H1 (cell line): ENCODE data around the gene RIIAD1.

Source experiments
- BRCA1 ChIP-seq: IDR thresholded peaks from 2 replicates; pipeline ENCODE4 v1.6.1; 2012; ENCODE audit warnings: low read depth, low read length, improper control_type of control experiment
- CTCF ChIP-seq, 3 experiments: IDR thresholded peaks; 1 replicate in 2 of 3; 2 replicates in 1 of 3; pipeline versions ENCODE4 v1.5.1 to v1.6.1; 2011; ENCODE audit warnings: low read length in 3 of 3, mild to moderate bottlenecking in 3 of 3, inconsistent platforms in 2 of 3, low read depth in 1 of 3, moderate library complexity in 1 of 3; ENCODE audit not compliant: insufficient read depth in 1 of 3; ENCODE audit errors: control extremely low read depth in 1 of 3
- EP300 ChIP-seq, 2 experiments: IDR thresholded peaks; 1 replicate in 1 of 2; 2 replicates in 1 of 2; pipeline ENCODE4 v1.6.1; 2011 to 2012; ENCODE audit warnings: low read depth in 2 of 2, low read length in 2 of 2, mild to moderate bottlenecking in 2 of 2, borderline replicate concordance in 1 of 2, inconsistent platforms in 1 of 2, moderate library complexity in 1 of 2
- FOSL1 ChIP-seq: IDR thresholded peaks from 2 replicates; pipeline ENCODE4 v1.6.1; 2011; ENCODE audit warnings: mild to moderate bottlenecking, low read depth, low read length, moderate library complexity; ENCODE audit not compliant: insufficient read depth
- HDAC2 ChIP-seq, 2 experiments: fragments of 300-600 bp in 1 of 2; sonication (generic) in 1 of 2; IDR thresholded peaks; 2 replicates each; pipeline ENCODE4 v1.6.1; 2011 to 2012; ENCODE audit warnings: low read depth in 2 of 2, low read length in 2 of 2, mild to moderate bottlenecking in 2 of 2, moderate library complexity in 2 of 2, borderline replicate concordance in 1 of 2, inconsistent platforms in 1 of 2
- KDM1A ChIP-seq: fragments of 200-600, 300-600 bp; sonication (generic); IDR thresholded peaks from 2 replicates; pipeline ENCODE4 v1.7.1; 2016; ENCODE audit warnings: mild to moderate bottlenecking, low read length, borderline replicate concordance
- POLR2A ChIP-seq, 2 experiments: IDR thresholded peaks; 1 replicate in 1 of 2; 2 replicates in 1 of 2; pipeline ENCODE4 v1.6.1; 2011; ENCODE audit warnings: low read depth in 2 of 2, low read length in 2 of 2, mild to moderate bottlenecking in 2 of 2; ENCODE audit errors: control extremely low read depth in 1 of 2
- POU5F1 ChIP-seq: IDR thresholded peaks from 2 replicates; pipeline ENCODE4 v1.6.1; 2011; ENCODE audit warnings: low read depth, mild to moderate bottlenecking, low read length, moderate library complexity
- SP1 ChIP-seq: IDR thresholded peaks from 2 replicates; pipeline ENCODE4 v1.6.1; 2011; ENCODE audit warnings: low read depth, low read length
- TF ChIP-seq, protein P1 (sequence below): IDR thresholded peaks from 2 replicates; pipeline ENCODE4 v1.6.1; 2012; ENCODE audit warnings: inconsistent platforms
- TF ChIP-seq, protein P2 (sequence below): IDR thresholded peaks from 2 replicates; pipeline ENCODE4 v1.6.1; 2012; ENCODE audit warnings: low read length, inconsistent platforms

DNA sequence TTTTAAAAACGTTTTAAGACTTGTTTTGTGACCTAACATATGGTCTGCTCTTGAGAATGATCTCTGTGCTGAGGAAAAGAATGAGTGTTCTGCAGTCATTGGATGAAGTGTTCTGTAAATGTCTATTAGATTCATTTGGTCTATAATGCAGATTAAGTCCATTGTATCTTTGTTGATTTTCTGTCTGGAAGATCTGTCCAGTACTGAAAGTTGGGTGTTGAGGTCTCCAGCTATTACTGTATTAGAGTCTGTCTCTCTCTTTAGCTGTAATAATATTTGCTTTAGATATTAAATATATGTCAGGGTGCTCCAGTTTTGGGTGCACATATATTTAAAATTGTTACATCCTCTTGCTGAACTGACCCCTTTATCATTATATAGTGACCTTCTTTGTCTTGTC, 47.9 kb upstream of the RIIAD1 start:
- TF ChIP-seq POLR2A (IDR thresholded peaks at IDR 0.05; ENCODE audit: control extremely low read depth in 1 of 2, low read depth in 2 of 2, low read length in 2 of 2) (no peak), EP300 (IDR thresholded peaks at IDR 0.05; ENCODE audit: borderline replicate concordance in 1 of 2, low read depth in 2 of 2, low read length in 2 of 2) (no peak), CTCF (IDR thresholded peaks at IDR 0.05; ENCODE audit: control extremely low read depth in 1 of 3, insufficient read depth in 1 of 3, low read depth in 1 of 3, low read length in 3 of 3) (no peak), BRCA1 (no peak), HDAC2 (IDR thresholded peaks at IDR 0.05; ENCODE audit: borderline replicate concordance in 1 of 2, low read depth in 2 of 2, low read length in 2 of 2) (no peak), FOSL1 (no peak), KDM1A (no peak), POU5F1 (no peak), SP1 (no peak)
- TF ChIP-seq, protein P1, sequence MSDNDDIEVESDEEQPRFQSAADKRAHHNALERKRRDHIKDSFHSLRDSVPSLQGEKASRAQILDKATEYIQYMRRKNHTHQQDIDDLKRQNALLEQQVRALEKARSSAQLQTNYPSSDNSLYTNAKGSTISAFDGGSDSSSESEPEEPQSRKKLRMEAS = no peak
- TF ChIP-seq, protein P2, sequence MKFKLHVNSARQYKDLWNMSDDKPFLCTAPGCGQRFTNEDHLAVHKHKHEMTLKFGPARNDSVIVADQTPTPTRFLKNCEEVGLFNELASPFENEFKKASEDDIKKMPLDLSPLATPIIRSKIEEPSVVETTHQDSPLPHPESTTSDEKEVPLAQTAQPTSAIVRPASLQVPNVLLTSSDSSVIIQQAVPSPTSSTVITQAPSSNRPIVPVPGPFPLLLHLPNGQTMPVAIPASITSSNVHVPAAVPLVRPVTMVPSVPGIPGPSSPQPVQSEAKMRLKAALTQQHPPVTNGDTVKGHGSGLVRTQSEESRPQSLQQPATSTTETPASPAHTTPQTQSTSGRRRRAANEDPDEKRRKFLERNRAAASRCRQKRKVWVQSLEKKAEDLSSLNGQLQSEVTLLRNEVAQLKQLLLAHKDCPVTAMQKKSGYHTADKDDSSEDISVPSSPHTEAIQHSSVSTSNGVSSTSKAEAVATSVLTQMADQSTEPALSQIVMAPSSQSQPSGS = no peak
